ENCODE data around the gene CEP57L1.
"Not testable (repeated sequence)": the region's sequence is repeated elsewhere in the genome, so short reads cannot be mapped to it uniquely, and the experiment has no call there.

Gene CEP57L1

DNA sequence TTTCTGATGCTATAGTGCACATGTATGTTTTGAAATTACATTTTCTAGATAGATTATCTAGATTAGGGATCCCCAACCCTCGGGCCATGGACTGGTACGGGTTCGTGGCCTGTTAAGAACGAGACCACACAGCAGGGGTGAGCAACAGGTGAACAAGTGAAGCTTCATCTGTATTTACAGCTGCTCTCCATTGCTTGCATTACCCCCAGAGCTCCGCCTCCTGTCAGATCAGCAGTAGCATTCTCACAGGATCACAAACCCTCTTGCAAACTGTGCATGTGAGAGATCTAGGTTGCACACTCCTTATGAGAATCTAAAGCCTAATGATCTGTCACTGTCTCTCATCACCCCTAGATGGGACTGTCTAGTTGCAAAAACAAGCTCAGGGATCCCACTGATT is 10.4 kb downstream of the CEP57L1 start:
- DNase-seq (ENCODE audit: low read depth), result no peak

DNA sequence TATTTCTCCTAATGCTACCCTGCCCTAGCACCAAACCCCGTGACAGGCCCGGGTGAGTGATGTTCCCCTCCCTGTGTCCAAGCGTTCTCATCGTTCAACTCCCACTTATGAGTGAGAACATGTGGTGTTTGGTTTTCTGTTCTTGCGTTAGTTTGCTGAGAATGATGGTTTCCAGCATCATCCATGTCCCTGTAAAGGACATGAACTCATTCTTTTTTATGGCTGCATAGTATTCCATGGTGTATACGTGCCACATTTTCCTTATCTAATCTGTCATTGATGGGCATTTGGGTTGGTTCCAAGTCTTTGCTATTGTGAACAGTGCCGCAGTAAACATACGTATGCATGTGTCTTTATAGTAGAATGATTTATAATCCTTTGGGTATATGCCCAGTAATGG is 14.4 kb downstream of the CEP57L1 start:
- not testable (repeated sequence) for DNase-seq (ENCODE audit: low read depth)

DNA sequence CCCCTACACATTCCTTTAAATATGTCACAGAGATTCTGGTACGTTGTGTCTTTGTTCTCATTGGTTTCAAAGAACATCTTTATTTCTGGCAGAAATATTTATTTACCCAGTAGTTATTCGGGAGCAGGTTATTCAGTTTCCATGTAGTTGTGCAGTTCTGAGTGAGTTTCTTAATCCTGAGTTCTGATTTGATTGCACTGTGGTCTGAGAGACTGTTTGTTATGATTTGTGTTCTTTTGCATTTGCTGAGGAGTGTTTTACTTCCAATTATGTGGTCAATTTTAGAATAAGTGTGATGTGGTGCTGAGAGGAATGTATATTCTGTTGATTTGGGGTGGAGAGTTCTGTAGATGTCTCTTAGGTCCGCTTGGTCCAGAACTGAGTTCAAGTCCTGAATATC is 17.4 kb downstream of the CEP57L1 start:
- not testable (repeated sequence) for DNase-seq (ENCODE audit: low read depth)

DNA sequence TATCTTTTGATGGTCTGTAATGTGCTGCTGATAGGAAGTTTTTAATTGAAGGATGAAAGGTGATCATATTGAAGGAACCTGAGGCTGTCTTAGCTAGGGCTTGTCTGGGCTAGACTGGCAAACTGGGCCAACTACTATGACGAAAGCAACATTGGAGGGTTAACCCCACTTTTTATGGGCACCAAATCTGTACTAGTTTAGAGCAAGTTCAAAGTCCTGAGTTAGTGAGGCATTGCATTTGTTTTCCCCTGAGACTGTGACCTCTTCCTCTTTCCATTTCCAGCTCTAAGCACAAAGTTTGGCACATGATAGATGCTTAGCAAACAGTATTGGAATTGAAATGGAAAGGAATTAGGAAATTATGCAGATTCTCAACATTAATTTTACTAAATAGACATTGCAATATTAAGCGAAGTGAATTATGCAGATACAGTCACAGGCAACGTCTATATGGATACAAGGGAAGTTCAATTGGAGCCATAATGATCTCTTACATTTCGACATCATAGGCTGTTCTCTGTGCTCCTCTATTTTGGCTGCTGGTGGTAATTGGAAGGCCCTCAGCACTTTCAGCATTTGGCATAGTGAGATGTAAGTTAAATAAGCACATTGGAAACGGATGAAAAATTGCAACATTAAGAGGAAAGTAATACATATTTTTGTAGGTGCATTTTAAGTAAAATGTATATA is 22.2 kb downstream of the CEP57L1 start:
- no peak for DNase-seq (ENCODE audit: low read depth)

GRCh38 chr6:109118337-109118736 is 23.0 kb downstream of the CEP57L1 start:
- DNase-seq (ENCODE audit: low read depth), result no peak

GRCh38 chr6:109118871-109119354 is 23.6 kb downstream of the CEP57L1 start:
- DNase-seq (ENCODE audit: low read depth), result no peak

- no peak for DNase-seq (ENCODE audit: low read depth)
These were observed 26.1 kb downstream of the CEP57L1 start for GRCh38 chr6:109121411-109121810.

DNA sequence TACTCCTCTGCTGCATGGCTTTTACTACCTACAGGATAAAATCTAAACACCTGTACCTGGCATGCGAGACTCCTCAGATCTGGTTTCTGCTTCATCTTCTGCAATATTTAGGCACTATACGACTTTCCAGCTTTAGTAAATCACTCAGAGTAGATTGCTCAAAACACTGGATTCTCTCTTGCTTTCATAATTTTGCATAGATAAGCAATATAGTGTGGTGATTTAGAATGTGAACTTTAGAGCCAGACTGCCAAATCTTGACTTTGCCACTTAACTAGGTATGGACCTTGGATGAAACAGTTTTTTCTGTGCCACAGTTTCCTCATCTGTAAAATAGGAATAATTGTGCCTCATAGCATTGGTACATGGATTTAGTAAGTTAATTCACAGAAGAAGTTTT is 28.9 kb downstream of the CEP57L1 start:
- no peak for DNase-seq (ENCODE audit: low read depth)

GRCh38 chr6:109125504-109125903 is 30.2 kb downstream of the CEP57L1 start:
- DNase-seq (ENCODE audit: low read depth), result no peak

DNA sequence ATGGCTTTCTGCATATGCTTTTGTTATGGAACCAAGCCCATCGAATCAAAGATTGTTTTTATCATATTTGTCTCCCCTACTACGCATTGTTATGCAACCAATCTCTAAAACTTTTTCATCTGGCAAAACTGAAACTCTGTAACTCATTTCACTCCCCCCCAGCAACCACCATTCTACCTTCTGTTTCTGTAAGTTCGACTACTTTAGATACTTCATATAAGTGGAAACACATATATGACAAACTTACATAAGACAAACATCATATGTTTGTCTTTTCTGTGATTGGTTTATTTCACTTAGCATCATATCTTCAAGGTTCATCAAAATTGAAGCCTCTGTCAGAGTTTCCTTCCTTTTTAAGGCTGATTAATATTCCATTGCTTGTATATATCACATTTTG is 34.8 kb downstream of the CEP57L1 start:
- DNase-seq (ENCODE audit: low read depth), result no peak

GRCh38 chr6:109135600-109135999 is 40.3 kb downstream of the CEP57L1 start:
- not testable (repeated sequence) for DNase-seq (ENCODE audit: low read depth)

GRCh38 chr6:109136039-109136438 is 40.7 kb downstream of the CEP57L1 start:
- not testable (repeated sequence) for DNase-seq (ENCODE audit: low read depth)

DNA sequence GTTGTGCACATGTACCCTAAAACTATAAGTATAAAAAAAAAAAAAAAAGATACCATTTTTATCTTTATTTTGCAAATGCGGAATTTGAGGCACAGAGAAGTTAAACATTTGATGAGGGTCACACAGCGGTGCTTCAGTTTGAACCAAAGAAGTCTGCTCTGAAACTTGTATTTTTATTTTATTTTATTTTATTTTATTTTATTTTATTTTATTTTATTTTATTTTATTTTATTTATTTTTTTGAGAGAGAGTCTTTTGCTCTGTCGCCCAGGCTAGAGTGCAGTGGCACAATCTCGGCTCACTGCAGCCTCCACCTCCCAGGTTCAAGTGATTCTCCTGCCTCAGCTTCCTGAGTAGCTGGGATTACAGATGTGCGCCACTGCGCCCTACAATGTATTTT is 41.2 kb downstream of the CEP57L1 start:
- DNase-seq (ENCODE audit: low read depth), result not testable (repeated sequence)

DNA sequence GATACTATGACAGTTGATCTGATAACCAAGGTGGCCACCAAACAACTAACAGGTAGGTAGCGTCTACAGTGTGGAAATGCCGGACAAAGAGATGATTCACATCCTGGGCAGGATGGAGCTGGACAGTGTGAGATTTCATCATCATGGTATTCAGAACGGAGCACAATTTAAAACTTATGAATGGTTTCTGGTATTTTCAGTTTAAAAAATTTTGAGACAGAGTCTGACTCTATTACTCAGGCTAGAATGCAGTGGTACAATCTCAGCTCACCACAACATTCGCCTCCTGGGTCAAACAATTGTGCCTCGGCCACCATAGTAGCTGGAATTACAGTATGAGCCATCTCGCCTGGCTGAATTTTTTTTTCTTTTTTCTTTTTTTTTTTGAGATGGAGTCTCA is 43.8 kb downstream of the CEP57L1 start:
- DNase-seq (ENCODE audit: low read depth), result no peak

- not testable (repeated sequence) for DNase-seq (ENCODE audit: low read depth)
These were observed 46.8 kb downstream of the CEP57L1 start for GRCh38 chr6:109142067-109142466.

- DNase-seq (ENCODE audit: low read depth), result no peak
These were observed 47.9 kb downstream of the CEP57L1 start for GRCh38 chr6:109143191-109143590.

GRCh38 chr6:109148251-109148650 is 52.9 kb downstream of the CEP57L1 start:
- not testable (repeated sequence) for DNase-seq (ENCODE audit: low read depth)

DNA sequence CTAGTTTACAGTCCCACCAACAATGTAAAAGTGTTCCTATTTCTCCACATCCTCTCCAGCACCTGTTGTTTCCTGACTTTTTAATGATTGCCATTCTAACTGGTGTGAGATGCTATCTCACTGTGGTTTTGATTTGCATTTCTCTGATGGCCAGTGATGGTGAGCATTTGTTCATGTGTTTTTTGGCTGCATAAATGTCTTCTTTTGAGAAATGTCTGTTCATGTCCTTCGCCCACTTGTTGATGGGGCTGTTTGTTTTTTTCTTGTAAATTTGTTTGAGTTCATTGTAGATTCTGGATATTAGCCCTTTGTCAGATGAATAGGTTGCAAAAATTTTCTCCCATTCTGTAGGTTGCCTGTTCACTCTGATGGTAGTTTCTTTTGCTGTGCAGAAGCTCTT is 53.4 kb downstream of the CEP57L1 start:
- DNase-seq (ENCODE audit: low read depth), result not testable (repeated sequence)

GRCh38 chr6:109153752-109154151 is 58.4 kb downstream of the CEP57L1 start:
- DNase-seq (ENCODE audit: low read depth), result no peak

DNA sequence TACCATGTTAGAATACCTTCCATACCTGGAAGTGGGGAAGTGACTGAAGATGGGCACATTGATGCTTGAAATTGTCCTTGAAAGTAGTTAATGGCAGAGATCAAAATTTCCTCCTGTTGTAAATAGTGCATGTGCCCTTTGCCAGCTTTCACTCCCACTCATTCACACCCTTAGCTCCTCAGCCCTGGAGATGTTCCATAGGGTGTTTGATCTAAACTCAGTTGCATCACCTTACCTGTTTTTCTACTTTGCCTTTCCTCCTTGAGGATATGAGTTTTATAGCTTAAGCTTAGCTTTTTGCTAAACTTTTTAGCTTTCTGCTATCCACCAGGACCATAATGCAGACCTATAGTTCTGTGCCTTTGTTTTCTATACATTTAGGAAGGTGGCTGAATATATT is 69.0 kb downstream of the CEP57L1 start:
- no peak for DNase-seq (ENCODE audit: low read depth)

GRCh38 chr6:109165392-109165974 is 70.2 kb downstream of the CEP57L1 start:
- DNase-seq (ENCODE audit: low read depth), result no peak

- no peak for DNase-seq (ENCODE audit: low read depth)
These were observed 71.4 kb downstream of the CEP57L1 start for GRCh38 chr6:109166673-109167072.

DNA sequence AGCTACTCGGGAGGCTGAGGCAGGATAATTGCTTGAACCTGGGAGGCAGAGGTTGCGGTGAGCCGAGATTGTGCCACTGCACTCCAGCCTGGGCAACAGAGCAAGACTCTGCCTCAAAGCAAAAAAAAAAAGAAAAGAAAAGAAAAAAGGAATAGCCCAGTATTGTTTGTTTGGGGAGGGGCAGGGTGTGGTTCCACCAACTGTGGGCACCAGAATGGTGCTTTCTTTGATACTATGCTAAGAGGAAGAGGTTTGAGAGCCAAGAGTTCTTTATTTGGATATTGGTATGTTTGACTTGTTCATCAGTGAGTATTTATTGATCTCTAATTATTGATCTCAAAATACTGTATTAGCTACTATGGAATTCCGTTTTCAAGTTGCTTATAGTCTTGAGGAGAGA is 72.3 kb downstream of the CEP57L1 start:
- DNase-seq (ENCODE audit: low read depth), result no peak

- no peak for DNase-seq (ENCODE audit: low read depth)
These were observed 75.0 kb downstream of the CEP57L1 start for GRCh38 chr6:109170333-109170732.
